Activated CD4-positive, alpha-beta T cell treated with anti-CD3 and anti-CD28 coated beads, Interleukin-2, amount 50 U/mL, for 24 hours (primary cell): ENCODE results near the gene MYL5.
"Not testable (repeated sequence)": the region's sequence is repeated elsewhere in the genome, so short reads cannot be mapped to it uniquely, and the experiment has no call there.

Experiments
- DNase-seq, 2 donors: peaks; one replicate each; pipeline ENCODE4 v3.0.0-alpha.2; 2020; ENCODE audit warnings: low read depth in 1 of 2, low spot score in 1 of 2

The MYL5 gene

GRCh38 chr4:656436-657337 lies 17.7 kb upstream of the MYL5 start:
- no peak for DNase-seq

- no peak for DNase-seq
These were observed 17.0 kb upstream of the MYL5 start for GRCh38 chr4:657338-657833.

GRCh38 chr4:657834-658667 lies 16.3 kb upstream of the MYL5 start:
- DNase-seq = no peak

GRCh38 chr4:658681-659667 lies 15.4 kb upstream of the MYL5 start:
- no peak for DNase-seq

GRCh38 chr4:659851-660250 lies 14.5 kb upstream of the MYL5 start:
- DNase-seq = no peak

- no peak for DNase-seq
These were observed 13.9 kb upstream of the MYL5 start for GRCh38 chr4:660401-660800.

GRCh38 chr4:661231-661630 lies 13.1 kb upstream of the MYL5 start:
- DNase-seq = no peak

GRCh38 chr4:661881-662761 lies 12.2 kb upstream of the MYL5 start:
- no peak for DNase-seq

- no peak for DNase-seq
These were observed 11.3 kb upstream of the MYL5 start for GRCh38 chr4:663046-663437.

GRCh38 chr4:663438-664428 lies 10.6 kb upstream of the MYL5 start:
- DNase-seq = peak; percentile 52 to 53

GRCh38 chr4:664713-665231 lies 9.6 kb upstream of the MYL5 start:
- DNase-seq = no peak

- no peak for DNase-seq
These were observed 9.0 kb upstream of the MYL5 start for GRCh38 chr4:665381-665750.

- no peak for DNase-seq
These were observed 8.4 kb upstream of the MYL5 start for GRCh38 chr4:665751-666435.

GRCh38 chr4:666436-666810 lies 7.9 kb upstream of the MYL5 start:
- no peak for DNase-seq

- DNase-seq = no peak
These were observed 7.4 kb upstream of the MYL5 start for GRCh38 chr4:666822-667544.

- no peak for DNase-seq
These were observed 6.8 kb upstream of the MYL5 start for GRCh38 chr4:667545-667925.

GRCh38 chr4:668219-668618 lies 6.1 kb upstream of the MYL5 start:
- DNase-seq = not testable (repeated sequence)
